Measurements from ENCODE around the gene ENTPD1. TPM values are rescaled to one million over a fixed set of nuclear protein-coding genes. Genes with fewer than 3 reads are reported as not detected.

The ENTPD1 gene
- total and polyA plus RNA-seq, 2 donors (not counting 1 experiment from before 2014, with no cell fraction given) = 0.47 to 3.3 TPM

DNA sequence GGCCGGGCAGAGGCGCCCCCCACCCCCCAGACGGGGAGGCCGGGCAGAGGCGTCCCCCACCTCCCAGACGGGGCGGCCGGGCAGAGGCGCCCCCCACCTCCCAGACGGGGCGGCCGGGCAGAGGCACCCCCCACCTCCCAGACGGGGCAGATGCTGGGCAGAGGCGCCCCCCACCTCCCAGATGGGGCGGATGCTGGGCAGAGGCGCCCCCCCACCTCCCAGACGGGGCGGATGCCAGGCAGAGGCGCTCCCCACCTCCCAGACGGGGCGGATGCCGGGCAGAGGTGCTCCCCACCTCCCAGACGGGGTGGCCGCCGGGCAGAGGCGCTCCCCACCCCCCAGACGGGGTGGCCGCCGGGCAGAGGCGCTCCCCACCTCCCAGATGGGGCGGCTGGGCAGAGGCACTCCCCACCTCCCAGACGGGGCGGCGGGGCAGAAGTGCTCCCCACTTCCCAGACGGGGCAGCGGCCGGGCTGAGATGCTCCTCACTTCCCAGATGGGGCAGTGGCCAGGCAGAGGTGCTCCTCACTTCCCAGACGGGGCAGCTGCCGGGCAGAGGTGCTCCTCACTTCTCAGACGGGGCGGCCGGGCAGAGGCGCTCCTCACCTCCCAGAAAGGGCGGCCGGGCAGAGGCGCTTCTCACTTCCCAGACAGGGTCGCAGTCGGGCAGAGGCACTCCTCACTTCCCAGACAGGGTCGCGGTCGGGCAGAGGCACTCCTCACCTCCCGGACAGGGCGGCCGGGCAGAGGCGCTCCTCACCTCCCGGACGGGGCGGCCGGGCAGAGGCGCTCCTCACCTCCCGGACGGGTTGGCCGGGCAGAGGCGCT, 53.6 kb downstream of the ENTPD1 start:
- H3K4me1 ChIP-seq (ENCODE audit: control insufficient read depth, extremely low read depth, insufficient read depth, low read length) = peaks cover 4% of the 10 kb centered on the region
- TF ChIP-seq, protein P1, sequence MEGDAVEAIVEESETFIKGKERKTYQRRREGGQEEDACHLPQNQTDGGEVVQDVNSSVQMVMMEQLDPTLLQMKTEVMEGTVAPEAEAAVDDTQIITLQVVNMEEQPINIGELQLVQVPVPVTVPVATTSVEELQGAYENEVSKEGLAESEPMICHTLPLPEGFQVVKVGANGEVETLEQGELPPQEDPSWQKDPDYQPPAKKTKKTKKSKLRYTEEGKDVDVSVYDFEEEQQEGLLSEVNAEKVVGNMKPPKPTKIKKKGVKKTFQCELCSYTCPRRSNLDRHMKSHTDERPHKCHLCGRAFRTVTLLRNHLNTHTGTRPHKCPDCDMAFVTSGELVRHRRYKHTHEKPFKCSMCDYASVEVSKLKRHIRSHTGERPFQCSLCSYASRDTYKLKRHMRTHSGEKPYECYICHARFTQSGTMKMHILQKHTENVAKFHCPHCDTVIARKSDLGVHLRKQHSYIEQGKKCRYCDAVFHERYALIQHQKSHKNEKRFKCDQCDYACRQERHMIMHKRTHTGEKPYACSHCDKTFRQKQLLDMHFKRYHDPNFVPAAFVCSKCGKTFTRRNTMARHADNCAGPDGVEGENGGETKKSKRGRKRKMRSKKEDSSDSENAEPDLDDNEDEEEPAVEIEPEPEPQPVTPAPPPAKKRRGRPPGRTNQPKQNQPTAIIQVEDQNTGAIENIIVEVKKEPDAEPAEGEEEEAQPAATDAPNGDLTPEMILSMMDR (conservative IDR thresholded peaks at IDR 0.05 in 1 of 2, IDR thresholded peaks at IDR 0.05 in 1 of 2; ENCODE audit: low read depth in 1 of 2, low read length in 2 of 2) = no peak
- no peak for TF ChIP-seq EZH2 (IDR thresholded peaks at IDR 0.05; ENCODE audit: low read length, missing control alignments)
- no peak overlapping the region for H3K9ac ChIP-seq (ENCODE audit: insufficient read depth, low read length)
- H3K27ac ChIP-seq (ENCODE audit: insufficient read depth, low read length) = no peak overlapping the region
- H2AFZ ChIP-seq (ENCODE audit: low read length) = no peak overlapping the region
- no peak for DNase-seq (ENCODE audit: low read depth in 2 of 2)
- no peaks in the 10 kb centered on the region for H3K36me3 ChIP-seq (ENCODE audit: control insufficient read depth, insufficient read depth, low read length)
- H3K79me2 ChIP-seq (ENCODE audit: control insufficient read depth, insufficient read depth, low read length) = no peaks in the 10 kb centered on the region
- H4K20me1 ChIP-seq (ENCODE audit: control insufficient read depth, extremely low read depth, insufficient read depth, low read length) = no peaks in the 10 kb centered on the region
- H3K4me3 ChIP-seq (replicated peaks in 1 of 4; ENCODE audit: control extremely low read depth in 1 of 4, insufficient read depth in 1 of 4, low read depth in 3 of 4, low read length in 4 of 4) = no peak overlapping the region
- no peak overlapping the region for H3K4me2 ChIP-seq (ENCODE audit: extremely low read depth, insufficient read depth, low read length)
- no peaks in the 10 kb centered on the region for H3K9me3 ChIP-seq (ENCODE audit: control insufficient read depth, insufficient read depth, low read depth, low read length)
- H3K27me3 ChIP-seq (ENCODE audit: control insufficient read depth, insufficient read depth, low read length) = no peaks in the 10 kb centered on the region

DNA sequence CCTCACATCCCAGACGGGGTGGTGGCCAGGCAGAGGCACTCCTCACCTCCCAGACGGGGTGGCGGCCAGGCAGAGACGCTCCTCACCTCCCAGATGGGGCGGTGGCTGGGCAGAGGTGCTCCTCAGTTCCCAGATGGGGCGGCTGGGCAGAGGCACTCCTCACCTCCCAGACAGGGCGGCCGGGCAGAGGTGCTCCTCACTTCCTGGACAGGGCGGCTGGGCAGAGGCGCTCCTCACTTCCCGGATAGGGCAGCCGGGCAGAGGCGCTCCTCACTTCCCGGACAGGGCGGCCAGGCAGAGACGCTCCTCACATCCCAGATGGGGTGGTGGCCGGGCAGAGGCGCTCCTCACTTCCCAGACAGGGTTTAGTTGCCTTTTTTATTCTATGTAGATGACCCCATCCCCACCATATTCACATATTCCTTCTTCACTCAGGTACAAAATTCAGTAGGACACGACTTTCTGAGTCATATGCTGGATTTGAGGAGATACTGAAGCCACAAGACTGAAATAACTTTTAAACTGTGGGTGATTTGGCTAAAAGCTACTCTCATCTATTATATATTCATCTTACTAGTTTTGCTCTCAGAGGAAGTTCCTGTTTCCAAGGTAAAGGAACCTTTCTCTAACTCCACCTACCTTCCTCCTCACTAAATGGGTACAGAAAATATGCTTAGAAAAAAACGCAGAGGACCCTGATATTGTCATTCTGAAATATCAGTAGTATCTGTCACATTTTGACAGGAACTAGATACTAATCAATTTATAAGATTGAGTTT, 54.4 kb downstream of the ENTPD1 start:
- H3K9me3 ChIP-seq (ENCODE audit: control insufficient read depth, insufficient read depth, low read depth, low read length) = no peaks in the 10 kb centered on the region
- no peak overlapping the region for H3K9ac ChIP-seq (ENCODE audit: insufficient read depth, low read length)
- no peaks in the 10 kb centered on the region for H3K27me3 ChIP-seq (ENCODE audit: control insufficient read depth, insufficient read depth, low read length)
- H3K4me1 ChIP-seq (ENCODE audit: control insufficient read depth, extremely low read depth, insufficient read depth, low read length) = peaks cover 4% of the 10 kb centered on the region
- H3K36me3 ChIP-seq (ENCODE audit: control insufficient read depth, insufficient read depth, low read length) = no peaks in the 10 kb centered on the region
- H3K4me3 ChIP-seq (replicated peaks in 1 of 4; ENCODE audit: control extremely low read depth in 1 of 4, insufficient read depth in 1 of 4, low read depth in 3 of 4, low read length in 4 of 4) = no peak overlapping the region
- H2AFZ ChIP-seq (ENCODE audit: low read length) = no peak overlapping the region
- DNase-seq (ENCODE audit: low read depth in 2 of 2) = no peak
- TF ChIP-seq, protein P1 (conservative IDR thresholded peaks at IDR 0.05 in 1 of 2, IDR thresholded peaks at IDR 0.05 in 1 of 2; ENCODE audit: low read depth in 1 of 2, low read length in 2 of 2) = no peak
- no peak for TF ChIP-seq EZH2 (IDR thresholded peaks at IDR 0.05; ENCODE audit: low read length, missing control alignments)
- no peaks in the 10 kb centered on the region for H3K79me2 ChIP-seq (ENCODE audit: control insufficient read depth, insufficient read depth, low read length)
- H4K20me1 ChIP-seq (ENCODE audit: control insufficient read depth, extremely low read depth, insufficient read depth, low read length) = no peaks in the 10 kb centered on the region
- H3K27ac ChIP-seq (ENCODE audit: insufficient read depth, low read length) = no peak overlapping the region
- no peak overlapping the region for H3K4me2 ChIP-seq (ENCODE audit: extremely low read depth, insufficient read depth, low read length)

DNA sequence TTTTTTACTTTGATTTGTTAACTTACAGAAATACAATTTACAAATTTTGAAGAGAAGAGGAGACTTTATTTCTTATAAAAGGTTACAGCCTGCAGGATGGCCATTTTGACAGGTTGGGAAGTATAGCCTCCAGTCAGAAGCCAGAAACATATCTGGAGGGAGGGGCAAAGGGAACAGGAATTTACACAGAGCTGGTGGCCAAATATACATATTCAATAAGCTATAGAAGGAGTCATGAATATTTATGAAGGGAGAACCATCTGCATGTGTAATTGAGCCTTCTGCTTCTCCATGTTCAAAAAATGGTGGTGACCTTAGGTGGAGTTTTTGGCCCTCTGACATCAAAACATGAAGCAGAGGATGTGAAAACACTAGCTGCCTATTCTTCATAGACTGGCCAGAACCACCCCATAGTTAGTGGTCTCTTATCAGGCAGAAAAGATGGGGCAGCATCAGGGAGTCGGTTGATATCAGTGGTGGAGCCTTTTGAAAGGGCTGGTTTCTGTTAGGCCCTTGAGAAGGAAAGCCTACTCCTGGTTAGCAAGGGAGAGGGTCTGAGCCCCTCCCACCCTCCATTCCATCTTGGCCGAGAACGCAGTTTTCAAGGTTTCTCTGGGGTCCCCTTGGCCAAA, 57.2 kb downstream of the ENTPD1 start:
- Histone ChIP-seq H3K36me3 (ENCODE audit: control insufficient read depth, insufficient read depth, low read length) (no peaks in the 10 kb centered on the region), H3K27me3 (ENCODE audit: control insufficient read depth, insufficient read depth, low read length) (no peaks in the 10 kb centered on the region), H3K27ac (ENCODE audit: insufficient read depth, low read length) (no peak overlapping the region), H2AFZ (ENCODE audit: low read length) (no peak overlapping the region), H3K4me2 (ENCODE audit: extremely low read depth, insufficient read depth, low read length) (no peak overlapping the region), H4K20me1 (ENCODE audit: control insufficient read depth, extremely low read depth, insufficient read depth, low read length) (no peaks in the 10 kb centered on the region), H3K4me1 (ENCODE audit: control insufficient read depth, extremely low read depth, insufficient read depth, low read length) (peaks cover 4% of the 10 kb centered on the region), H3K9ac (ENCODE audit: insufficient read depth, low read length) (no peak overlapping the region), H3K79me2 (ENCODE audit: control insufficient read depth, insufficient read depth, low read length) (no peaks in the 10 kb centered on the region), H3K4me3 (replicated peaks in 1 of 4; ENCODE audit: control extremely low read depth in 1 of 4, insufficient read depth in 1 of 4, low read depth in 3 of 4, low read length in 4 of 4) (no peak overlapping the region), H3K9me3 (ENCODE audit: control insufficient read depth, insufficient read depth, low read depth, low read length) (no peaks in the 10 kb centered on the region)
- TF ChIP-seq EZH2 (IDR thresholded peaks at IDR 0.05; ENCODE audit: low read length, missing control alignments) = no peak
- TF ChIP-seq, protein P1 (conservative IDR thresholded peaks at IDR 0.05 in 1 of 2, IDR thresholded peaks at IDR 0.05 in 1 of 2; ENCODE audit: low read depth in 1 of 2, low read length in 2 of 2) = no peak
- no peak for DNase-seq (ENCODE audit: low read depth in 2 of 2)

Data from fibroblast of lung (primary cell).